GM19438 (cell line): ENCODE results near the gene WDR70.
"Not testable (repeated sequence)": the region's sequence is repeated elsewhere in the genome, so short reads cannot be mapped to it uniquely, and the experiment has no call there.

ENCODE experiments used
- ATAC-seq: cut with Tn5 transposase; IDR thresholded peaks from one replicate; pipeline ENCODE4 v1.9.1; 2021; ENCODE audit warnings: low read depth; ENCODE audit not compliant: unreplicated experiment

WDR70 gene

DNA sequence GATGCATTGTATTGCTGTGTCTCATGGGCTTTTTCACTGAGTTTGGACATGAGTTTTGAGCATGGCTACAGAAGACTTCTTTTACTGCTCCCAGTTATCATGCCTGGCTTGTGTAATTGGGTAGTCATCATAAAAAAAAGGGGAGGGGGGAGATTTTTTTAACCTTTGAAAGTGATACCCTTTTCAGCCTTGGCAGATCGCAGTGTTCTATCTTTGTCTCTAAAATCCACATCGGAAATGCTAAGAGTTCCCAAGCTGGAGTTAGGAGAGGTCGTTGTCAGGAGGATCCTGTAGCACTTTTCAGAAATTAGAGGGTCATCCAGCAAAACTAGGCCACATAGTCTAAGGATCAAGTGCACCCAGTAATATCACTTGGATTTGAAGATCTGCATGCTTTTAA is 188.4 kb downstream of the WDR70 start:
- no peak for ATAC-seq

DNA sequence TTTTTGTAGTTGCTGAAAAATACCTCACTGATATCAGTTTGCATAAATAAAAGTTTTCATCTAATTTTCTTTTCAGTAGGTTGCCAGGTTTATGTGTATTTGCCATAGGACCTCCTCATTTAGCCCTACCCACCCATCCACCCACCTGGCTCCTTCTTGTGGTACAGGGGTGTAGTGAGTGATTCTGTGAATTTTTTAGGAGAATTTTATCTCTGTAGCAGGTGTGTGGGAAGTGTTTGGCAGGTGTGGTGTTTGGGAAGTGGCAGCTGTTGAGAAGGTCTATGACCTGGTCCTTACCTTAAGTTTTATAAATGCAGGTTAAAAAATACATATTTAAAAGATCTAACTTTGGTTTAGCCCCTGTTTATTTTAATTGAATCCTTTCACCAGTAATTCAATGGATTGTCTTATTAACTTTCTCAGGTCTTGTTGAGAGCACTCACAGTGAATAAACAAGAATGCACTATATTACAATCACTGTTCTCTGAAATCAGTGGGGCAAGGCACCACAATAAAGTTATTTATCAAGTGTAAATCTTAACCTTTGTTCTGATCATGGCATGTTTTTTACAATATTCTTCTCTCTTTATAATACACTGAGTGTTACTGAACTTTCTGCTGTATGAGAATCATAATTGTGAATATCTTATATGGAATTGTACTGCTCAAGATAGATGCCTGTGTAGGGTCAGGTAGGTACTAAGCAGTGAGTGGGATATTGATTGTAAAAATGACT is 189.1 kb downstream of the WDR70 start:
- no peak for ATAC-seq

DNA sequence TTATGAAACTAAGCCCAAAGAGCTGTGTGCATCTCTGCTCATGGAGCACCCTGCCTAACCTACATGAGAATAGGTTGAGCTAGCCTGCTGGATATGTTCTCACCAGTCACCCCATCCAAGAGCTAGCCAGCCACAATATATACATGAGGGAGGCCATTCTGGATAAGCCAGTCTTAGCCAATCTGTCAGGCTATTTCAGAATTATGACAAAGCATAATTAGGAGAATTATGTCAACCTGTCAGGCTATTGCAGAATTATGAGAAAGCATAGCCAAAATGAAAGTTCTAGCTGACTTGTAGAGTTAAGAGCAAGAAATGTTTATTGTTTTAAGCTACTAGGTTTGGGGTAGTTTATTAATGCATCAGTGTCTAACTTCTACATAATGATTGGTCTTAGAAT is 189.8 kb downstream of the WDR70 start:
- ATAC-seq: no peak

DNA sequence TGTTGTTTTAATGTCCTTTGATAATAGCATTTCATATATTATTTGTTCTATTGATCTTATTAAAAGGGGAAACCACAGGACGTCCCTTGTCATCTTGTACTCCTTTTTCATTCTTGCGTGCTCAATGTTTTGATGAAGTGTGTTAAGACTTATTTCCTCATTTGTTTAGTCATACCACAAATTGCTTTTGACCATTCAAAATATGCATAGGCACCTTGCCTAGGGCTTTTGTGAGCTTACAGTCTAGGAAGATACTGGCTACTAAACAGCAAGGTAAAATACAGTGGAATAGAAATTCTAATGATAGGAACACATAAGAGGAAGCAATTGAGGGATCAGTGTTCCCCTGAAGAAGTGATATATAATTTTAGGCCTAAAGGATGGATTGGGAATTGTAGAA is 190.3 kb downstream of the WDR70 start:
- no peak for ATAC-seq

DNA sequence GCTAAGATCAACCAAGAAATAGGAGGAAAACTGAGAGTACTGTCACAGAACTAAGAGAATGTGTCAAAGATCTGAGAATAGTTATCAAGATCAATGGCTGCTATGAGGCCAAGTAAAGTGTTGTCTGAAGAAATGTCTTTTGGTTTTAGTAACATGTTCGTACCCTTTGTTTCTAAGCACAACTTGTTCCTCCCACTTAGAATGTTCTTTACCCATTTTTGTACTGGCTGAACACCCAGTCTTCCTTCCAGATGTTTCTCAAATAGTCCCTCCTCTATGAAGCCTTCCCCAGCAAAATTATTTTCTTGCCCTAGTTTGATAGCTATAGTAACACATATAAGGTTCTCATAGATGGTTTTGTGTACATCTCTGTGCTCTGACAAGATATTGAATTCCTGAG is 191.5 kb downstream of the WDR70 start:
- ATAC-seq: no peak

DNA sequence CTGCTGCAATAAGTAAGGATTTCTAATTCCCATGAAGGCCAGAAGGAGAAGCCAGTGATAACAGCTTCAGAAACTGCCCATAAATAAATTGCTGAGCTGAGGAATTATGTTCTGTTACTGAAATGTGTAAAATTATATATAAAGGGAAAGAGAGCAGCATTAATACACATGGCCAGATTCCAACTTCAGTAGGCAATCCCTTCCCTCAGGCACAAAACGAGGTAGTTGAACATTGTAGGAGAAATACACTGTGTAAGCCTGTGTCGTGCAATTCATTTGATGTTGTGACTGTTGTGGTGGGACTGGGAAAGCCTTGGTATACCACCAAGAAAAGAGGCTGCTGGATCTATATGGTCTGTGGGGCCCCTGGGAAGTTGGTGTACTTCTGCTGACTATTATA is 192.9 kb downstream of the WDR70 start:
- ATAC-seq: no peak

DNA sequence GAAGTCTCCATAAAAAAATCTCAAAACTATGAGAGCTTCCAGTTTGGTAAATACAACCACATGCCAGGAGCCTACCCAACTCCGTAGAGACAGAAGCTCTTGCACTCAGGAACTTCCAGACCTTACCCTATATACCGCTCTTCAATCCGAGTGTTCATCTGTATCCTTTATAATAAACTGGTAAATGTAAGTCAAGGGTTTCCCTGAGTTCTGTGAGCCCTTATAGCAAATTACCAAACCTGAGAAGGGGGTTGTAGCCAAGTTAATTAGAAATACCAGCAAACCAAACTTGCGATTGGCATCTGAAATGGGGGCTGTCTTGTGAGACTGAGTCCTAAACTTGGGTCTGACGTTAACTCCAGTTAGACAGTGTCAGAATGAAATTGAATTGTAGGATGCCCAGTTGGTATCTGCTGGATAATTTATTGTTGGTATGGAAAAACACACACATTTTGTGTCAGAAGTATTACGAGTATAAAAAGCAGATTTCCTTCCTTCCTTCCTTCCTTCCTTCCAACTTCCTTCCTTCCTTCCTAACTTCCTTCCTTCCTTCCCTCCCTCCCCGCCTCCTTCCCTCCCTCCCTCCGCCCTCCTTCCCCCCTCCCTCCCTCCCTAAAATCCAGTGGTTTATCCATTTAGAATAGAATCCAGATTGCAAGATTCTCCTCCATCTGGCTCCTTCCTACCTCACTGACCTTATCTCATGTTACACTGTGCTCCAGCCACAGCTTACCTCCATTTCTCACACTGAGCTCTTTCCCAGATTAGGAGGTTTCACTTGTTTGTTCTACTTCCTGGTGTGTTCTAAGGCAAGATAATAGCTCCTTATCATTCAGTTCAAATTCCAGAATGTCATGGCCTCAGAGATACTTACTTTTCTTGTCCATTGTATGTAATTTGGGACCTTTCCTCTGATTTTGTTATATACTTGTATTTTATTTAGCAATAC is 196.7 kb downstream of the WDR70 start:
- no peak for ATAC-seq

DNA sequence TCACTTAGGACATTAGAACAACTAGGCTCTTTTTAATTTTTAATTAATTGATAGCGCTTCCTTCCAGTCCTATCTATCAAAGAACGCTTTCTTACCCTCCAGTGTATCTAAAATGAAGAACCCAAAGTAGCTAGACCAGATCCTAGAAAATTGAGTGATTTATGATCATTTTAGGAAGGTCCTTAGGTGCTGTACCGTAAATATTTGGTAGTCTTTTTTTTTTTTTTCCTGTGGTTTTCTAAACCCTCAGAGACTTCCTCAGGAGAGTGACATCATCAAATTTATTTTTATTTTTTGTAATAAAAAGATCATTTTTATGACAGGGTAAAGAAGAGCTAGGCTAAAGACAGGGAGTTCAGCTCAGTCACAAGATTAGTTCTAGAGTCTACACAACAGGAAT is 197.4 kb downstream of the WDR70 start:
- ATAC-seq: no peak

DNA sequence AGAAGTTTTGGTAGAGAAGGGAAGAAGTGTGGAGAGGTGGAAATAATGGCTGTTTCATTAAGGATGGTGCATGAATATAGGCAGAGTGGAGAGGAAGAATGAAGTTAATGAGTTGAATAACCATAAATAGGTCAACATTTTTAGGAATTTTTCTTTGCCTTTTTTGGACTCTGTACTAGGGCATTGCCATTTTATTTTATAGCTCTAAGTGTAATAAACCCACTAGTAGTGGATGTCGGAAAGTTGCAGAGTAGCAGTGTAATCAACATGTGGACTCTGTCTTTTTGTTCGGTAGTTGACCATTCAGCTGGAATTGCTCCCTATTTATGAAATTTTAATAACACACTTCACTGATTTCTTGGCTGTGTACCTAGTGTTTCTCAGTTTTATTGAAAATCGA is 199.1 kb downstream of the WDR70 start:
- ATAC-seq: no peak

DNA sequence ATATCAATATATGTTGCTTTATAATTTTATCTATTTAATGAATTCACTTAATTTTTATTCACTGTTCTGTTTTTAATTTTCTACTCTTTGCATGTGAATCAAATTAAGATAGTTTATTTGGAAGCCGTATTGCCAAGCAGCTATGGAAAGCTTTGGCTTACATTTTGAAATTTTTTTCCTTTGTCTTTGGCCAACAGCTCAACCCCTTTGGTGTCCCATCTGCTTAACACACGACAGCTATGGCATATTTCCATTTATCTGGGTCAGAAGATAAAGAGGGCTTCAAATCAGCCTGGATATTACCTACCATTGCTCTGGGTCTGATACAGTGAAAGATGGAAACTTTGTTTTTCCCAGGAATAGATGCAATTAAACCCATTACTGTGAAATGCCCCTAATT is 201.0 kb downstream of the WDR70 start:
- ATAC-seq: no peak

DNA sequence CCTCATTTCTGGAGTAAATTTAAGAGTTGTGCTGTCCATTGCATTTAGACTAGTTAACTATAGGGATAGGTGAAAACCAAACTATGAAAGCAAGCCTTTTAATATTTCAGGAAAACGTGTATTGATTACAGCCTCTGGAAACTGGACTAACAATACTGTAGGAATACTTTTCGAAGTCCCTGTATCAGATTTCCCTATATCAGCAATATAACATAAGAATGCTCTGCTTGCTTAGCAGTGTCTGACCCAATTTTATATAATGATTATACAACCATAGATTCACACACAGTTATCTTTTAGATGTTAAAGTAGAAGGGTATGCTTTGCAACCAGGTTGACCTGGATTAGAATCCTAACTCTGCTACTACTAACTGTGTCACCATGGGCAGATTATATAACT is 203.1 kb downstream of the WDR70 start:
- no peak for ATAC-seq

DNA sequence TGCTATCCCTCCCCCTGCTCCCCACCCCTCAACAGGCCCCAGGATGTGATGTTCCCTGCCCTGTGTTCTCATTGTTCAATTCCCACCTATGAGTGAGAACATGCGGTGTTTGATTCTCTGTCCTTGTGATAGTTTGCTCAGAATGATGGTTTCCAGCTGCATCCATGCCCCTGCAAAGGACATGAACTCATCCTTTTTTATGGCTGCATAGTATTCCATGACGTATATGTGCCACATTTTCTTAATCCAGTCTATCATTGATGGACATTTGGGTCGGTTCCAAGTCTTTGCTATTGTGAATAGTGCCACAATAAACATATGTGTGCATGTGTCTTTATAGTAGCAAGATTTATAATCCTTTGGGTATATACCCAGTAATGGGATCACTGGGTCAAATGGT is 214.2 kb downstream of the WDR70 start:
- not testable (repeated sequence) for ATAC-seq

DNA sequence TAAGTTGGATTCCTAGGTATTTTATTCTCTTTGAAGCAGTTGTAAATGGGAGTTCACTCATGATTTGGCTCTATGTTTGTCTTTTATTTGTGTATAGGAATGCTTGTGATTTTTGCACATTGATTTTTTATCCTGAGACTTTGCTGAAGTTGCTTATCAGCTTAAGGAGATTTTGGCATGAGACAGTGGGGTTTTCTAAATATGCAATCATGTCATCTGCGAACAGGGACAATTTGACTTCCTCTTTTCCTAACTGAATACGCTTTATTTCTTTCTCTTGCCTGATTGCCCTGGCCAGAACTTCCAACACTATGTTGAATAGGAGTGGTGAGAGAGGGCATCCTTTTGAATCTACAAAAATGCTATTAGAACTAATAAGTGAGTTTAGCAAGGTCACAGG is 215.7 kb downstream of the WDR70 start:
- not testable (repeated sequence) for ATAC-seq

DNA sequence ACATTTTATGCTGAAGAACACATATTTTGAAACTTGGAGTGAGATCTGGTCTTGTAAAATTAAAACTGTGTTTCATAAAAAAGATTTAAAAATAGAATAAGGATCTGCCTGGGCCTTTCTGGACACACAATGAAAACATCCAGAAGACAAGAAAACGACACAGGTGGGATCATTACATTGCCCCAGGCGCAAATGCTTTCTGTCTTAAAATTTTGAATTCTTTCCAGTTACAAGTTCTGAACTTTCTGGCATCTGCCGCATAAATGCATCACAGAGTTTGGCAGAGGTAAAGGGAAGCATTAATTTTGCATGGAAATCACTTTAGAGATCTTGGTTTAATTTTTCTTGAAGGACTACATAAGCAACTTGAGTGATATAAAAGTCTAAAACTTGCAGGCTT is 219.6 kb downstream of the WDR70 start:
- ATAC-seq: no peak

DNA sequence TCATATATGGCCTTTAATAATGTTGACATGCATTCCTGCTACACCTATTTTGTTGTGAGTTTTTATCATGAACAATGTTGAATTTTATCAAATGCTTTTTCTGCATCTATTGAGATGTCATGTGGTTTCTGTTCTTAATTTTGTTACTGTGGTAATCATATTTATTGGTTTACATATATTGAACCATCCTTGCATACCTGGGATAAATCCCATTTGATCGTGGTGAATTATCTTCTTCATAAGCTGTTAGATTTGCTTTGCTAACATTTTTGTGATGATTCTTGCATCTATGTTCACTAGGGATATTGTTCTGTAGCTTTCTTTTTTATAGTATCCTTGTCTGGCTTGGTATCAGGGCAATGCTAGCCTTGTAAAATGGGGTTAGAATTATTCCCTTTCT is 222.0 kb downstream of the WDR70 start:
- no peak for ATAC-seq

DNA sequence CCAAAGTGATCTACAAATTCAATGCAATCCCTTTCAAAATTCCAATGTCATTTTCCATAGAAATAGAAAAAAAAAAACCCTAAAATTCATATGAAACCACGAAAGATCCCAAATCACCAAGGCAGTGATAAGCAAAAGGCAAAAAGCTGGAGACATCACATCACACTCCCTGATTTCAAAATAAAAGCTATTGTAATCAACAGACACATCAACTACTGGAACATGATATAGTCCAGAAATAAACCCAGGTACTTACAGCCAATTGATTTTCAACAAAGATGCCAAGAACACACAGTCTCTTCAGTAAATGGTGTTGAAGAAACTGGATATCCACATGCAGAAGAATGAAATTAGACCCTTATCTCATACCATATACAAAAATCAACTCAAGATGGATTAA is 224.0 kb downstream of the WDR70 start:
- no peak for ATAC-seq

DNA sequence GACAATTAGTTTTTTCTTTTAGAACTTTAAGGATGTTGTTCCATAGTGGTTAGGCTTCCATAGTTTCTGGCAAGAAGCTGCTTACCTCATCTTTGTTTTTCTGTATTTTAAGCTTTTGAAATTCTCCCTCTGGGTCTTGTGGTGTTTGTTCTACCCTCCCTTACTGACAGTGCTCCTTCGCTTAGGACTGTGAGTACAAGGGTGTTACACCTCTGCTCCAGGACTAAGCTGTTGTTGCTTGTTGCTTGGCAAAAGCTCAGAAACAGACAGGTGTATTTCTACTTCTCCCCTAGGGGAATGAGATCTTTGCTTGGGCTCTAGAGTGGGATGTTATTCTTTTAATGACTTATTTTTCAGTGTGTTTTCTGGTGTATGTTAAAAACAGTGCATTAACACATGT is 225.2 kb downstream of the WDR70 start:
- no peak for ATAC-seq

DNA sequence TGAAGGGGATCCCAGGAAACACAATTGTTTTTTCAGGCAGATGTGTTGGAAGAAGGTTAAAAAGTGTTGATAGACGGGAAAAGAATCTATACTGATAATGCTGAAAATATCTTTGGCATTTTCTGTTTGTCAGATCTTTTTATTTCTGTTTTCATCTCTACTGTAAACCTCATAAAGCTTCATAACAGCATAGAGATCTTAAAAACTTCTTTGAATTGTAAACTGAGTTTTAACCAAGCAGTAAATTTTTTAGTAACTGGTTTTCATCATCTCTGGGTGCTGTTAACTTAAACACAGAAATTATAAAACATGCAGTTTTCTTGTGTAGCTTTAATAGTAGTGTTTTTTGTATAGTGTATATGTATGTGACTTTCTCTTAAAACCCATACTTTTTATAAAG is 227.0 kb downstream of the WDR70 start:
- ATAC-seq: no peak

DNA sequence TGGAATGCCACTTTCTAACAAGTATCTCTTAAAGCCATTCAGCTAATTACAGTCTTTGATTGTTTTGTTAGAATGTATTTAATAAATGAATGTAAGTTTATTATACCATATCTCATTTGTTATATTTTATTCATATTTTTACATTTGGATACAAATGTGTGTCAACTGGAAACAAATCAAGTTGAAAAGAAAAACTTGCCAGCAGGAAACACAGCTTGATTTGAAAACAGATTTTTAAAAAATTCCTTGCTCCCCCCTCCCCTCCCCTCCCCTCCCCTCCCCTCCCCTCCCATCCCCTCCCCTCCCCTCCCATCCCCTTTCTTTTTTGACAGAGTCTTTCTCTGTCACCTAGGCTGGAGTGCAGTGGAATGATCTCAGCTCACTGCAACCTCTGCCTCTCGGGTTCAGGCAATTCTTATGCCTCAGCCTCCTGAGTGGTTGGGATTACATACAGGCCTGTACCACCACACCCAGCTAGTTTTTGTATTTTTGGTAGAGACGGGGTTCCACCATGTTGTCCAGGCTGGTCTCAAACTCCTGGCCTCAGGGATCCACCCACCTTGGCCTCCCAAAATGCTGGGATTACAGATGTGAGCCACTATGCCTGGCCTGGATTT is 227.6 kb downstream of the WDR70 start:
- ATAC-seq: no peak

DNA sequence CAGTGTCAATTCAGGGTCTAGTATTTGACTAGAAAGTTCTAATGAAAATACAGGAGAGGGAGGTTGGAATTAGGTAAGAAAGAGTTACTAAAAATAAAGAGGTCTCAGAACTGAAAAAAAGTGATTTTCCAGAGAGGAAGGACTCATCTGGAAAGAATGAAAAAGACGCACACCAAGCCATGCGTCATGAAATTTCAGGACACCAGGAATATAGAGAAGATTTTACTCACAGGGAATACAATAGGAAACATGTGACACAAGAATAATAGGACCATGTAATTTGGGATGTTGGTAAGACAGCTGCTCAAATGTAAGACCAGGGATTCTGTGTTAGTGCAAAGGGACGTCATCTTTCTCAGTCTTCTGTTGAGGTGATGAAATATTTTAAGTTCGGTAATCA is 236.1 kb downstream of the WDR70 start:
- no peak for ATAC-seq

DNA sequence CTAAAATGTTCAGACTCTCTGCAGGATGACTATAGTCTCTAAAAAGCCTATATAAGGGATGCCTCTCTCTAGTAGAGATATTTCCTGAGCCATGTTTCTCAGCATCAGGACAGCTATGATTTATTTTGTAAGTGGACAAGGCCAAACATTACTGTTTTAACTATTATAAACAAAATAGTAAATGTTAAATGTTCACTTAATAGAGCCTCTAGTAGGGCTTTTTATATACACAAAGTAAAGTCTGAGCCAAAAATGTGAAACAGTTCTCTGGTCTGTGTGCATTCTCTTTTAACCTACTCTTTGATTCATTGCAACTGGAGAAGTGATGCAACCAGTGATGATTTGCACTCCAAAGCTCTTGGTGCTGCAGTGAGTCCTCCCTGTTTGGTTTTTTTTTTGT is 240.2 kb downstream of the WDR70 start:
- ATAC-seq: no peak
